AG10803 (cell line): Measurements from ENCODE around the gene KRT80.

Experiments used
- DNase-seq: peaks from one replicate; pipeline ENCODE4 v3.0.0; 2010; ENCODE audit warnings: low read depth
- H3K4me3 ChIP-seq: 2 replicates; pipeline ENCODE4 v1.5.1; 2011; ENCODE audit warnings: mild to moderate bottlenecking, low read length, control low read depth
- CTCF ChIP-seq: conservative IDR thresholded peaks from 2 replicates; pipeline ENCODE4 v1.5.1; 2011; ENCODE audit warnings: mild to moderate bottlenecking, low read length, control low read depth, inconsistent platforms

Gene KRT80

GRCh38 chr12:52166672-52167071 lies 25.1 kb downstream of the KRT80 start:
- DNase-seq: peak; percentile 42
- no peak for TF ChIP-seq CTCF
- no peak overlapping the region for H3K4me3 ChIP-seq

GRCh38 chr12:52165096-52165855 lies 26.5 kb downstream of the KRT80 start:
- H3K4me3 ChIP-seq: no peak overlapping the region
- TF ChIP-seq CTCF: no peak
- DNase-seq: no peak

- H3K4me3 ChIP-seq: no peak overlapping the region
- no peak for TF ChIP-seq CTCF
- no peak for DNase-seq
These were observed 27.2 kb downstream of the KRT80 start for GRCh38 chr12:52164624-52165023.

- H3K4me3 ChIP-seq: no peak overlapping the region
- DNase-seq: no peak
- no peak for TF ChIP-seq CTCF
These were observed 28.8 kb downstream of the KRT80 start for GRCh38 chr12:52162981-52163380.

- no peak for DNase-seq
- H3K4me3 ChIP-seq: no peak overlapping the region
- no peak for TF ChIP-seq CTCF
These were observed 31.6 kb downstream of the KRT80 start for GRCh38 chr12:52160200-52160599.

- H3K4me3 ChIP-seq: no peak overlapping the region
- no peak for DNase-seq
- TF ChIP-seq CTCF: no peak
These were observed 34.2 kb downstream of the KRT80 start for GRCh38 chr12:52157566-52158150.

GRCh38 chr12:52156757-52157565 lies 34.9 kb downstream of the KRT80 start:
- DNase-seq: peak; percentile 42
- H3K4me3 ChIP-seq: no peak overlapping the region
- peak; percentile 94 for TF ChIP-seq CTCF
